Subcutaneous abdominal adipose tissue (tissue), 5 donors: ENCODE data around the gene CYP19A1.

Source experiments
- H3K27ac ChIP-seq: one replicate; pipeline ENCODE4 v1.7.0; 2013; ENCODE audit warnings: low read depth, mild to moderate bottlenecking, inconsistent platforms, low read length, moderate library complexity
- H3K27me3 ChIP-seq, 5 donors: one replicate each; pipeline ENCODE4 v1.7.0; 2013; ENCODE audit warnings: low read length in 5 of 5, inconsistent platforms in 1 of 5; ENCODE audit not compliant: control insufficient read depth in 5 of 5, insufficient read depth in 4 of 5
- H3K36me3 ChIP-seq, 5 donors: one replicate each; pipeline ENCODE4 v1.7.0; 2013; ENCODE audit warnings: low read length in 5 of 5; ENCODE audit not compliant: control insufficient read depth in 5 of 5, insufficient read depth in 5 of 5
- H3K4me1 ChIP-seq, 5 donors: one replicate each; pipeline ENCODE4 v1.7.0; 2013; ENCODE audit warnings: low read length in 5 of 5, mild to moderate bottlenecking in 3 of 5, moderate library complexity in 1 of 5; ENCODE audit not compliant: control insufficient read depth in 5 of 5, insufficient read depth in 5 of 5
- H3K4me3 ChIP-seq, 5 donors: one replicate each; pipeline ENCODE4 v1.7.0; 2013; ENCODE audit warnings: low read length in 5 of 5, low read depth in 1 of 5
- H3K9ac ChIP-seq, 5 donors: one replicate each; pipeline ENCODE4 v1.7.0; 2013; ENCODE audit warnings: low read length in 5 of 5, mild to moderate bottlenecking in 4 of 5, moderate library complexity in 3 of 5
- H3K9me3 ChIP-seq, 5 donors: one replicate each; pipeline ENCODE4 v1.7.0; 2013; ENCODE audit warnings: low read length in 5 of 5; ENCODE audit not compliant: control insufficient read depth in 5 of 5
- donor health status: healthy.
- donor health status: healthy.
- donor health status: healthy.
- donor health status: healthy.
- donor health status: healthy.

CYP19A1 gene

GRCh38 chr15:51307811-51308210 is 30.6 kb downstream of the CYP19A1 start:
- H3K9ac ChIP-seq: no peak overlapping the region
- H3K27me3 ChIP-seq: no peaks in the 10 kb centered on the region
- peaks cover 0 to 23% (median 5%) of the 10 kb centered on the region in 5 donors for H3K4me1 ChIP-seq
- H3K36me3 ChIP-seq: no peaks in the 10 kb centered on the region
- H3K9me3 ChIP-seq: no peaks in the 10 kb centered on the region
- H3K27ac ChIP-seq: no peak overlapping the region
- no peak overlapping the region for H3K4me3 ChIP-seq

GRCh38 chr15:51307325-51307724 is 31.1 kb downstream of the CYP19A1 start:
- H3K4me3 ChIP-seq: no peak overlapping the region
- H3K4me1 ChIP-seq: peaks cover 0 to 23% (median 5%) of the 10 kb centered on the region in 5 donors
- no peaks in the 10 kb centered on the region for H3K9me3 ChIP-seq
- no peaks in the 10 kb centered on the region for H3K36me3 ChIP-seq
- no peak overlapping the region for H3K27ac ChIP-seq
- no peaks in the 10 kb centered on the region for H3K27me3 ChIP-seq
- H3K9ac ChIP-seq: no peak overlapping the region

- no peak overlapping the region for H3K9ac ChIP-seq
- H3K9me3 ChIP-seq: no peaks in the 10 kb centered on the region
- H3K4me3 ChIP-seq: no peak overlapping the region
- no peaks in the 10 kb centered on the region for H3K36me3 ChIP-seq
- H3K27me3 ChIP-seq: no peaks in the 10 kb centered on the region
- peaks cover 0 to 12% (median 3%) of the 10 kb centered on the region in 5 donors for H3K4me1 ChIP-seq
- no peak overlapping the region for H3K27ac ChIP-seq
Measured at GRCh38 chr15:51303462-51303980, 34.9 kb downstream of the CYP19A1 start.

GRCh38 chr15:51302480-51302879 is 35.9 kb downstream of the CYP19A1 start:
- H3K4me1 ChIP-seq: peaks cover 0 to 4% (median 0%) of the 10 kb centered on the region in 5 donors
- no peaks in the 10 kb centered on the region for H3K36me3 ChIP-seq
- H3K9me3 ChIP-seq: no peaks in the 10 kb centered on the region
- no peaks in the 10 kb centered on the region for H3K27me3 ChIP-seq
- no peak overlapping the region for H3K27ac ChIP-seq
- H3K4me3 ChIP-seq: no peak overlapping the region
- H3K9ac ChIP-seq: no peak overlapping the region

GRCh38 chr15:51299187-51300015 is 39.0 kb downstream of the CYP19A1 start:
- Histone ChIP-seq H3K27me3 (no peaks in the 10 kb centered on the region), H3K9me3 (no peaks in the 10 kb centered on the region), H3K27ac (no peak overlapping the region), H3K9ac (no peak overlapping the region), H3K36me3 (no peaks in the 10 kb centered on the region), H3K4me3 (no peak overlapping the region), H3K4me1 (no peaks in the 10 kb centered on the region)

- H3K27ac ChIP-seq: no peak overlapping the region
- H3K4me3 ChIP-seq: no peak overlapping the region
- H3K9ac ChIP-seq: no peak overlapping the region
- H3K36me3 ChIP-seq: no peaks in the 10 kb centered on the region
- no peaks in the 10 kb centered on the region for H3K9me3 ChIP-seq
- H3K4me1 ChIP-seq: no peaks in the 10 kb centered on the region
- H3K27me3 ChIP-seq: no peaks in the 10 kb centered on the region
Measured at GRCh38 chr15:51298620-51299019, 39.8 kb downstream of the CYP19A1 start.

- H3K4me1 ChIP-seq: peaks cover 0 to 3% (median 0%) of the 10 kb centered on the region in 5 donors
Measured at GRCh38 chr15:51290720-51291119, 47.7 kb downstream of the CYP19A1 start.

GRCh38 chr15:51289290-51289689 is 49.1 kb downstream of the CYP19A1 start:
- peaks cover 0 to 6% (median 0%) of the 10 kb centered on the region in 5 donors for H3K27me3 ChIP-seq
- H3K9me3 ChIP-seq: no peaks in the 10 kb centered on the region
- H3K4me3 ChIP-seq: no peak overlapping the region
- H3K9ac ChIP-seq: no peak overlapping the region
- H3K4me1 ChIP-seq: peaks cover 0 to 3% (median 0%) of the 10 kb centered on the region in 5 donors
- H3K27ac ChIP-seq: no peak overlapping the region
- no peaks in the 10 kb centered on the region for H3K36me3 ChIP-seq

More at GRCh38 chr15:51290720-51291119, 47.7 kb downstream of the CYP19A1 start:
- H3K27ac ChIP-seq: no peak overlapping the region
- no peak overlapping the region for H3K9ac ChIP-seq
- no peaks in the 10 kb centered on the region for H3K36me3 ChIP-seq
- H3K9me3 ChIP-seq: no peaks in the 10 kb centered on the region
- H3K4me3 ChIP-seq: no peak overlapping the region
- peaks cover 0 to 6% (median 0%) of the 10 kb centered on the region in 5 donors for H3K27me3 ChIP-seq

GRCh38 chr15:51288143-51289065 is 50.0 kb downstream of the CYP19A1 start:
- no peak overlapping the region for H3K9ac ChIP-seq
- no peaks in the 10 kb centered on the region for H3K36me3 ChIP-seq
- no peak overlapping the region for H3K27ac ChIP-seq
- H3K4me1 ChIP-seq: peaks cover 0 to 3% (median 0%) of the 10 kb centered on the region in 5 donors
- no peak overlapping the region for H3K4me3 ChIP-seq
- peaks cover 0 to 6% (median 0%) of the 10 kb centered on the region in 5 donors for H3K27me3 ChIP-seq
- no peaks in the 10 kb centered on the region for H3K9me3 ChIP-seq
